HEK293 (cell line): ENCODE data around the gene TAAR9.

Experiments
- GLIS2 ChIP-seq: fragments of 450-650 bp; formaldehyde crosslinking; IDR thresholded peaks from 2 replicates; pipeline ENCODE4 v1.5.1; 2016; ENCODE audit warnings: missing biosample characterization, missing genetic modification characterization
- ZNF274 ChIP-seq, 2 experiments: fragments of 200-500 bp in 1 of 2; fragments of 450-650 bp in 1 of 2; sonication (Bioruptor generic) in 1 of 2; formaldehyde crosslinking in 1 of 2; IDR thresholded peaks; 2 replicates each; pipeline versions ENCODE4 v1.5.1 to v1.6.1; 2014 to 2016; ENCODE audit warnings: borderline replicate concordance in 1 of 2, inconsistent platforms in 1 of 2, low read length in 1 of 2, missing biosample characterization in 1 of 2, missing genetic modification characterization in 1 of 2
- ZNF394 ChIP-seq: fragments of 450-650 bp; formaldehyde crosslinking; IDR thresholded peaks from 2 replicates; pipeline ENCODE4 v1.5.1; 2016; ENCODE audit warnings: missing biosample characterization, missing genetic modification characterization, mild to moderate bottlenecking, moderate library complexity, borderline replicate concordance
- ZNF416 ChIP-seq: fragments of 450-650 bp; formaldehyde crosslinking; IDR thresholded peaks from 2 replicates; pipeline ENCODE4 v1.5.1; 2016; ENCODE audit warnings: missing biosample characterization, missing genetic modification characterization
- ZNF621 ChIP-seq: fragments of 450-650 bp; formaldehyde crosslinking; IDR thresholded peaks from 2 replicates; pipeline ENCODE4 v1.5.1; 2017; ENCODE audit warnings: missing biosample characterization, missing genetic modification characterization
- ZNF626 ChIP-seq: fragments of 450-650 bp; sonication (Bioruptor Pico); formaldehyde crosslinking; IDR thresholded peaks from 2 replicates; pipeline ENCODE4 v1.5.1; 2018; ENCODE audit warnings: missing biosample characterization, missing genetic modification characterization, inconsistent platforms
- ZNF670 ChIP-seq: fragments of 450-650 bp; formaldehyde crosslinking; IDR thresholded peaks from 2 replicates; pipeline ENCODE4 v1.5.1; 2016; ENCODE audit warnings: missing biosample characterization, missing genetic modification characterization, low read depth
- ZNF768 ChIP-seq: fragments of 450-650 bp; formaldehyde crosslinking; IDR thresholded peaks from 2 replicates; pipeline ENCODE4 v1.5.1; 2018; ENCODE audit warnings: missing biosample characterization, mild to moderate bottlenecking, missing genetic modification characterization
- TF ChIP-seq, protein P1 (sequence below): fragments of 450-650 bp; formaldehyde crosslinking; IDR thresholded peaks from 2 replicates; pipeline ENCODE4 v1.5.1; 2016; ENCODE audit warnings: missing biosample characterization, missing genetic modification characterization
- TF ChIP-seq, protein P2 (sequence below): fragments of 450-650 bp; formaldehyde crosslinking; IDR thresholded peaks from 2 replicates; pipeline ENCODE4 v1.5.1; 2017; ENCODE audit warnings: missing biosample characterization, missing genetic modification characterization
- TF ChIP-seq, protein P3 (sequence below): fragments of 450-650 bp; formaldehyde crosslinking; IDR thresholded peaks from 2 replicates; pipeline ENCODE4 v1.5.1; 2016; ENCODE audit warnings: missing biosample characterization, missing genetic modification characterization, borderline replicate concordance

DNA sequence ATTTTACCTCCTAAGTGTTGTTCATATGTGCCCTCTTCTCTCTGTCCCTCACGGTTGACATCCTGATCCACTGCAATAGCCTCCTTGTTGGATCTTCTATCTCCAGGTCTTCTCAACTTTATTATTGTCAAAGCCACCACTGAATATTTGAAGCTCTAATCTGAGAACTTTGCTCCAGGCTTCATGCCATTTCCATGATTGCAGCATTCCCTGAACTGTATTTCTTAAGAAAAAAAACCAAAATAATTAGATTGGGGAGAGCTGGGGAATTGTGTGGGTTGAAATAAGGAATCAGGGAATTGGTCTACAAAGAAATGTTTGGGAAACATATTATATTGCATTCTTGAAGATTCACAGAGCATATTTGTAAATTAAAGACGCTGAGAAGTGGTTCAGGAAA, 22.7 kb upstream of the TAAR9 start:
- no peak for TF ChIP-seq GLIS2 (tag by site-specific recombination)
- TF ChIP-seq ZNF416 (tag by site-specific recombination), result no peak
- no peak for TF ChIP-seq ZNF768 (tag by site-specific recombination)
- TF ChIP-seq, protein P1, sequence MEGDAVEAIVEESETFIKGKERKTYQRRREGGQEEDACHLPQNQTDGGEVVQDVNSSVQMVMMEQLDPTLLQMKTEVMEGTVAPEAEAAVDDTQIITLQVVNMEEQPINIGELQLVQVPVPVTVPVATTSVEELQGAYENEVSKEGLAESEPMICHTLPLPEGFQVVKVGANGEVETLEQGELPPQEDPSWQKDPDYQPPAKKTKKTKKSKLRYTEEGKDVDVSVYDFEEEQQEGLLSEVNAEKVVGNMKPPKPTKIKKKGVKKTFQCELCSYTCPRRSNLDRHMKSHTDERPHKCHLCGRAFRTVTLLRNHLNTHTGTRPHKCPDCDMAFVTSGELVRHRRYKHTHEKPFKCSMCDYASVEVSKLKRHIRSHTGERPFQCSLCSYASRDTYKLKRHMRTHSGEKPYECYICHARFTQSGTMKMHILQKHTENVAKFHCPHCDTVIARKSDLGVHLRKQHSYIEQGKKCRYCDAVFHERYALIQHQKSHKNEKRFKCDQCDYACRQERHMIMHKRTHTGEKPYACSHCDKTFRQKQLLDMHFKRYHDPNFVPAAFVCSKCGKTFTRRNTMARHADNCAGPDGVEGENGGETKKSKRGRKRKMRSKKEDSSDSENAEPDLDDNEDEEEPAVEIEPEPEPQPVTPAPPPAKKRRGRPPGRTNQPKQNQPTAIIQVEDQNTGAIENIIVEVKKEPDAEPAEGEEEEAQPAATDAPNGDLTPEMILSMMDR, result no peak
- TF ChIP-seq ZNF394 (tag by site-specific recombination), result no peak
- TF ChIP-seq ZNF274 (IDR thresholded peaks at IDR 0.05; ENCODE audit: low read length), result no peak
- TF ChIP-seq ZNF274 (tag by site-specific recombination; IDR thresholded peaks at IDR 0.05; ENCODE audit: borderline replicate concordance), result no peak
- TF ChIP-seq ZNF670 (tag by site-specific recombination), result no peak
- TF ChIP-seq ZNF626 (tag by site-specific recombination), result no peak
- TF ChIP-seq, protein P2, sequence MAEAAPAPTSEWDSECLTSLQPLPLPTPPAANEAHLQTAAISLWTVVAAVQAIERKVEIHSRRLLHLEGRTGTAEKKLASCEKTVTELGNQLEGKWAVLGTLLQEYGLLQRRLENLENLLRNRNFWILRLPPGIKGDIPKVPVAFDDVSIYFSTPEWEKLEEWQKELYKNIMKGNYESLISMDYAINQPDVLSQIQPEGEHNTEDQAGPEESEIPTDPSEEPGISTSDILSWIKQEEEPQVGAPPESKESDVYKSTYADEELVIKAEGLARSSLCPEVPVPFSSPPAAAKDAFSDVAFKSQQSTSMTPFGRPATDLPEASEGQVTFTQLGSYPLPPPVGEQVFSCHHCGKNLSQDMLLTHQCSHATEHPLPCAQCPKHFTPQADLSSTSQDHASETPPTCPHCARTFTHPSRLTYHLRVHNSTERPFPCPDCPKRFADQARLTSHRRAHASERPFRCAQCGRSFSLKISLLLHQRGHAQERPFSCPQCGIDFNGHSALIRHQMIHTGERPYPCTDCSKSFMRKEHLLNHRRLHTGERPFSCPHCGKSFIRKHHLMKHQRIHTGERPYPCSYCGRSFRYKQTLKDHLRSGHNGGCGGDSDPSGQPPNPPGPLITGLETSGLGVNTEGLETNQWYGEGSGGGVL, result no peak
- TF ChIP-seq ZNF621, result no peak
- TF ChIP-seq, protein P3, sequence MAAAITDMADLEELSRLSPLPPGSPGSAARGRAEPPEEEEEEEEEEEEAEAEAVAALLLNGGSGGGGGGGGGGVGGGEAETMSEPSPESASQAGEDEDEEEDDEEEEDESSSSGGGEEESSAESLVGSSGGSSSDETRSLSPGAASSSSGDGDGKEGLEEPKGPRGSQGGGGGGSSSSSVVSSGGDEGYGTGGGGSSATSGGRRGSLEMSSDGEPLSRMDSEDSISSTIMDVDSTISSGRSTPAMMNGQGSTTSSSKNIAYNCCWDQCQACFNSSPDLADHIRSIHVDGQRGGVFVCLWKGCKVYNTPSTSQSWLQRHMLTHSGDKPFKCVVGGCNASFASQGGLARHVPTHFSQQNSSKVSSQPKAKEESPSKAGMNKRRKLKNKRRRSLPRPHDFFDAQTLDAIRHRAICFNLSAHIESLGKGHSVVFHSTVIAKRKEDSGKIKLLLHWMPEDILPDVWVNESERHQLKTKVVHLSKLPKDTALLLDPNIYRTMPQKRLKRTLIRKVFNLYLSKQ (tag by site-specific recombination), result no peak
